ENCODE results near the gene KCTD5.
"Not testable (repeated sequence)": the region's sequence is repeated elsewhere in the genome, so short reads cannot be mapped to it uniquely, and the experiment has no call there.

Gene KCTD5

DNA sequence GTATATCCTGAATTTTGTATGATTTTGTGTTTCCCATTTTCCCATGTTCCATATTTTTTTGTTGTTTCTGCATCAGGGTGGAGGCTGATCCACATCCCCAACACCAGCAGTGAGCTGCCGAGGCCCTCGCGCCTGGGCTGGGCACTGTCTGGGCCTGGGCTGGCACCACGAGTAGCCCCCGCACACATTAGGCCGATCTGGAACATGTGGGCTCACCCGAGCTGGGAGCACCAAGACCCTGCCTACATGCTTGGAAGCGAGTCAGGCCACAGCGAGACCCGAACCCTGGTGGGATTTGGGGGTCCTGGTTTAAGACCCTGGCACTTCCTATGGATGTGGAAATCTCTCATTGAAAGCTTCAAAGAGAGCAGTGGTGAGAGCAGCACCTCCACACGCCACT lies 8.5 kb downstream of the KCTD5 start:
- Histone ChIP-seq H3K9ac (ENCODE audit: low read length) (no peak overlapping the region), H3K27me3 (ENCODE audit: insufficient read depth, low read length, poor library complexity) (no peaks in the 10 kb centered on the region), H3K4ac (ENCODE audit: low read depth, low read length) (no peak overlapping the region), H3K27ac (ENCODE audit: low read depth, low read length) (no peak overlapping the region), H3K4me2 (ENCODE audit: low read length) (no peak overlapping the region), H4K8ac (ENCODE audit: low read depth, low read length) (no peak overlapping the region), H2BK15ac (replicated peaks; ENCODE audit: low read depth) (no peak overlapping the region), H4K5ac (ENCODE audit: low read length) (no peak overlapping the region), H3K4me1 (ENCODE audit: control insufficient read depth, low read depth, low read length) (no peaks in the 10 kb centered on the region), H2BK5ac (ENCODE audit: low read length) (no peak overlapping the region), H3K36me3 (ENCODE audit: control insufficient read depth, insufficient read depth, low read length) (no peaks in the 10 kb centered on the region), H3K4me3 (ENCODE audit: low read length) (no peak overlapping the region), H3K18ac (ENCODE audit: low read length) (no peak overlapping the region), H3K79me1 (ENCODE audit: low read length) (peaks cover 20% of the 10 kb centered on the region), H2AK5ac (ENCODE audit: low read length) (no peak overlapping the region), H3K79me2 (ENCODE audit: control insufficient read depth, insufficient read depth, low read length) (peaks cover 24% of the 10 kb centered on the region), H3K23ac (ENCODE audit: low read length) (no peak overlapping the region), H2BK120ac (ENCODE audit: low read depth, low read length) (no peak overlapping the region), H3K56ac (ENCODE audit: low read length) (no peak overlapping the region)
- no CpG with 5 or more reads among the region's 11 CpGs for WGBS (ENCODE audit: extremely low coverage, insufficient coverage, low lambda C conversion rate)
- DNase-seq: no peak

- no peak overlapping the region for H2AK5ac ChIP-seq (ENCODE audit: low read length)
- H3K27me3 ChIP-seq (ENCODE audit: insufficient read depth, low read length, poor library complexity): no peaks in the 10 kb centered on the region
- H3K4ac ChIP-seq (ENCODE audit: low read depth, low read length): no peak overlapping the region
- no peak overlapping the region for H3K23ac ChIP-seq (ENCODE audit: low read length)
- H4K5ac ChIP-seq (ENCODE audit: low read length): no peak overlapping the region
- H3K79me2 ChIP-seq (ENCODE audit: control insufficient read depth, insufficient read depth, low read length): peaks cover 24% of the 10 kb centered on the region
- H3K56ac ChIP-seq (ENCODE audit: low read length): no peak overlapping the region
- no peak overlapping the region for H3K18ac ChIP-seq (ENCODE audit: low read length)
- H2BK15ac ChIP-seq (replicated peaks; ENCODE audit: low read depth): no peak overlapping the region
- peaks cover 20% of the 10 kb centered on the region for H3K79me1 ChIP-seq (ENCODE audit: low read length)
- no peaks in the 10 kb centered on the region for H3K4me1 ChIP-seq (ENCODE audit: control insufficient read depth, low read depth, low read length)
- no CpG with 5 or more reads among the region's 29 CpGs for WGBS (ENCODE audit: extremely low coverage, insufficient coverage, low lambda C conversion rate)
- H3K4me3 ChIP-seq (ENCODE audit: low read length): no peak overlapping the region
- no peak overlapping the region for H3K4me2 ChIP-seq (ENCODE audit: low read length)
- H4K8ac ChIP-seq (ENCODE audit: low read depth, low read length): no peak overlapping the region
- H2BK120ac ChIP-seq (ENCODE audit: low read depth, low read length): no peak overlapping the region
- no peak overlapping the region for H3K9ac ChIP-seq (ENCODE audit: low read length)
- no peak overlapping the region for H2BK5ac ChIP-seq (ENCODE audit: low read length)
- H3K27ac ChIP-seq (ENCODE audit: low read depth, low read length): no peak overlapping the region
- no peaks in the 10 kb centered on the region for H3K36me3 ChIP-seq (ENCODE audit: control insufficient read depth, insufficient read depth, low read length)
- no peak for DNase-seq
Observed at GRCh38 chr16:2691491-2692248, 9.3 kb downstream of the KCTD5 start.

DNA sequence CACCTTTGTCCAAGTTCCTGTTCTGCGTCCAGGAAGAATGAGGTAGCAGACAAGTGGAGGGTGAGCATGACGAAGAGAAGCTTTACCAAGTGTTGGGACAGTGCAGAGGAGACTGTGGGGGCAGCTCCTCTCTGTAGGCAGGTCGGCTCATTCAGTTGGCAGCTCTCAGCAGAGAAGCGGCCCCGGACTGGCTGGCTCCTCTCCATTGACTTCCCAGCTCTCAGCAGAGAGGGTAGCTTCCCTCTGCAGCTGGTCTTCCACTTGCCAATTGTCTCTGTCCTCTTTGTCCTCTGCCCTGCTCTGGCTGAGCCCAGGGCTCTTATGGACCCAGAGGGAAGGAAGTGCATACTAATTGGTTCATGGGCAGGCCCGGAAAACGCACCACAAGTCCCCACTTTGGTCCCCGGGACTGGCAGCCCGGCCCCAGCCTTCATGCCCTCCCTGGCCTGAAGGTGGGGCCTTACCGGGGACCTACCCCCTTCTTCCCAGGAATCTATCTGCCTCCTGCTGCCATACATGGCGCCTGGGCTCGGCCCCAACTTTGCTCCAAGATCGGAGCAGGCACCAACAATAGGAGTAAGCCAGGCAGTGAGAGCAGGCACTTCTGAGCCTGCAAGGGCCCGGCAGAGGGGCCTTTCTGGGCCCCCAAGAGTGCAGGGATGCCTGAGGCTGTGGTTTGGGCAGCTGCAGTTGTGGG lies 10.1 kb downstream of the KCTD5 start:
- no peak overlapping the region for H3K4ac ChIP-seq (ENCODE audit: low read depth, low read length)
- H3K23ac ChIP-seq (ENCODE audit: low read length): no peak overlapping the region
- no peak overlapping the region for H3K18ac ChIP-seq (ENCODE audit: low read length)
- no peaks in the 10 kb centered on the region for H3K27me3 ChIP-seq (ENCODE audit: insufficient read depth, low read length, poor library complexity)
- peaks cover 17% of the 10 kb centered on the region for H3K79me1 ChIP-seq (ENCODE audit: low read length)
- H2BK5ac ChIP-seq (ENCODE audit: low read length): no peak overlapping the region
- H2BK120ac ChIP-seq (ENCODE audit: low read depth, low read length): no peak overlapping the region
- H4K5ac ChIP-seq (ENCODE audit: low read length): no peak overlapping the region
- no peak overlapping the region for H4K8ac ChIP-seq (ENCODE audit: low read depth, low read length)
- no peak overlapping the region for H2BK15ac ChIP-seq (replicated peaks; ENCODE audit: low read depth)
- H3K4me1 ChIP-seq (ENCODE audit: control insufficient read depth, low read depth, low read length): no peaks in the 10 kb centered on the region
- DNase-seq: no peak
- no peak overlapping the region for H2AK5ac ChIP-seq (ENCODE audit: low read length)
- H3K27ac ChIP-seq (ENCODE audit: low read depth, low read length): no peak overlapping the region
- H3K79me2 ChIP-seq (ENCODE audit: control insufficient read depth, insufficient read depth, low read length): peaks cover 21% of the 10 kb centered on the region
- no peaks in the 10 kb centered on the region for H3K36me3 ChIP-seq (ENCODE audit: control insufficient read depth, insufficient read depth, low read length)
- no peak overlapping the region for H3K4me3 ChIP-seq (ENCODE audit: low read length)
- WGBS (ENCODE audit: extremely low coverage, insufficient coverage, low lambda C conversion rate): no CpG with 5 or more reads among the region's 14 CpGs
- H3K9ac ChIP-seq (ENCODE audit: low read length): no peak overlapping the region
- no peak overlapping the region for H3K4me2 ChIP-seq (ENCODE audit: low read length)
- no peak overlapping the region for H3K56ac ChIP-seq (ENCODE audit: low read length)

GRCh38 chr16:2692948-2693651 lies 10.8 kb downstream of the KCTD5 start:
- Histone ChIP-seq H3K36me3 (ENCODE audit: control insufficient read depth, insufficient read depth, low read length) (no peaks in the 10 kb centered on the region), H3K4me1 (ENCODE audit: control insufficient read depth, low read depth, low read length) (no peaks in the 10 kb centered on the region), H3K27ac (ENCODE audit: low read depth, low read length) (no peak overlapping the region), H2BK15ac (replicated peaks; ENCODE audit: low read depth) (no peak overlapping the region), H3K9ac (ENCODE audit: low read length) (peak overlapping the region; percentile 24), H2AK5ac (ENCODE audit: low read length) (no peak overlapping the region), H2BK5ac (ENCODE audit: low read length) (no peak overlapping the region), H4K8ac (ENCODE audit: low read depth, low read length) (no peak overlapping the region), H4K5ac (ENCODE audit: low read length) (no peak overlapping the region), H3K4me2 (ENCODE audit: low read length) (no peak overlapping the region), H2BK120ac (ENCODE audit: low read depth, low read length) (no peak overlapping the region), H3K79me1 (ENCODE audit: low read length) (peaks cover 13% of the 10 kb centered on the region), H3K4me3 (ENCODE audit: low read length) (no peak overlapping the region), H3K23ac (ENCODE audit: low read length) (no peak overlapping the region), H3K79me2 (ENCODE audit: control insufficient read depth, insufficient read depth, low read length) (peaks cover 16% of the 10 kb centered on the region), H3K56ac (ENCODE audit: low read length) (peak overlapping the region; percentile 50), H3K4ac (ENCODE audit: low read depth, low read length) (no peak overlapping the region), H3K18ac (ENCODE audit: low read length) (no peak overlapping the region), H3K27me3 (ENCODE audit: insufficient read depth, low read length, poor library complexity) (no peaks in the 10 kb centered on the region)
- DNase-seq: peak; percentile 45
- WGBS (ENCODE audit: extremely low coverage, insufficient coverage, low lambda C conversion rate): no CpG with 5 or more reads among the region's 24 CpGs

DNA sequence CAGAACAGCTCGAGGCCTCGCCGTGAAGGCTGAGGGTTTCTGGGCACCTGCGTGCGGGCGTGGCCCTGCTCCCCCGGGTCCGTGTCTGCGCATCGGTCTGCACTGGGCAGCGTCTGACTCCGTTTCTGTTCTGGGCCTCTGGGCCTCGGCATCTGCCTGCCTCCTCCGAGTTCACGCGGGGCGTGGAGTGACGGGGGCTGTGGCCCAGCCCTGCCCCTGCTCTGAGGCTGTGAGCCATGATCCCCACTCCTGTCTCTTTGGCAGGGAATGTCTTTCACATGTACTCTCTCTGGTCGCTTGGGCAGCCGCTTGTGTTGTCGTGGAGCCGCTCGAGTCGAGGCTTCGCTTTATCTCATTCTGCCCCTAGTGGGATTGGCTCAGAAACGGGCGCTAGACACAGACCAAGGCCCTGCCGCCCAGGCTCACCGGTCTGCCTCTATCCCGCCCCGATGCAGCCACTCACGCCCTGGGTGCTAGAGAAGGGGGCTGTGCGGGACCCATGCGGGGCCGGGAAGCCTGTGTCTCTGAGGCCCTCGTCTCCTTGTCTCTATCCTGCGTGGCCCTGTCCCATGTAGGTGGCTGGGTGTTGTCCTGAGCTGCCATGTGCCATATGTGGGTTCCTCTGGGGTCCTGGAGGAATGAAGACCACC lies 14.4 kb downstream of the KCTD5 start:
- H3K4me1 ChIP-seq (ENCODE audit: control insufficient read depth, low read depth, low read length); H3K4me2 ChIP-seq (ENCODE audit: low read length); H3K9ac ChIP-seq (ENCODE audit: low read length); H4K5ac ChIP-seq (ENCODE audit: low read length); H3K4me3 ChIP-seq (ENCODE audit: low read length); H3K36me3 ChIP-seq (ENCODE audit: control insufficient read depth, insufficient read depth, low read length); H2BK5ac ChIP-seq (ENCODE audit: low read length); H3K18ac ChIP-seq (ENCODE audit: low read length); H4K8ac ChIP-seq (ENCODE audit: low read depth, low read length); H3K79me2 ChIP-seq (ENCODE audit: control insufficient read depth, insufficient read depth, low read length); H2AK5ac ChIP-seq (ENCODE audit: low read length); H3K56ac ChIP-seq (ENCODE audit: low read length); H2BK120ac ChIP-seq (ENCODE audit: low read depth, low read length); H3K79me1 ChIP-seq (ENCODE audit: low read length); H2BK15ac ChIP-seq (replicated peaks; ENCODE audit: low read depth); DNase-seq; H3K4ac ChIP-seq (ENCODE audit: low read depth, low read length); H3K23ac ChIP-seq (ENCODE audit: low read length); H3K27me3 ChIP-seq (ENCODE audit: insufficient read depth, low read length, poor library complexity); H3K27ac ChIP-seq (ENCODE audit: low read depth, low read length): not testable (repeated sequence)
- no CpG with 5 or more reads among the region's 37 CpGs for WGBS (ENCODE audit: extremely low coverage, insufficient coverage, low lambda C conversion rate)
